Measurements from ENCODE around the gene KRT33B. TPM values are rescaled to one million over a fixed set of nuclear protein-coding genes. Genes with fewer than 3 reads are reported as not detected.

The KRT33B gene
- total and polyA plus RNA-seq, 10 of the 15 experiments (the other 5 are each of a cell fraction or from before 2014, with no cell fraction given): not detected

GRCh38 chr17:41387670-41388069, 18.1 kb upstream of the KRT33B start (continued):
- TF ChIP-seq MEF2A (IDR thresholded peaks at IDR 0.05; ENCODE audit: insufficient read depth, low read depth, low read length) (no peak), HSF1 (IDR thresholded peaks at IDR 0.05; ENCODE audit: low read depth, low read length) (no peak), SREBF2 (IDR thresholded peaks at IDR 0.05; ENCODE audit: low read length) (no peak), ZNF687 (IDR thresholded peaks at IDR 0.05) (no peak), TBL1XR1 (IDR thresholded peaks at IDR 0.05; ENCODE audit: low read depth, low read length) (no peak), SMAD1 (IDR thresholded peaks at IDR 0.05; ENCODE audit: low read depth, partially characterized antibody) (no peak), BCL11A (IDR thresholded peaks at IDR 0.05; ENCODE audit: low read depth, low read length) (no peak)

- TF ChIP-seq SRF (IDR thresholded peaks at IDR 0.05; ENCODE audit: low read depth in 2 of 2, low read length in 2 of 2): no peak
- no peak for TF ChIP-seq CHD2 (IDR thresholded peaks at IDR 0.05; ENCODE audit: borderline replicate concordance, low read depth, low read length)
- TF ChIP-seq POU2F2 (IDR thresholded peaks at IDR 0.05; ENCODE audit: borderline replicate concordance, low read depth, low read length): no peak
- no peak for TF ChIP-seq ASH2L (IDR thresholded peaks at IDR 0.05; ENCODE audit: borderline replicate concordance, low read depth)
- TF ChIP-seq SMARCA5 (IDR thresholded peaks at IDR 0.05): no peak
- no peak for TF ChIP-seq ZBED1 (IDR thresholded peaks at IDR 0.05; ENCODE audit: borderline replicate concordance)
- TF ChIP-seq ZNF384 (IDR thresholded peaks at IDR 0.05; ENCODE audit: borderline replicate concordance, low read depth, low read length): no peak
- TF ChIP-seq NR2C1 (IDR thresholded peaks at IDR 0.05): no peak
- Histone ChIP-seq H3K4me2 (ENCODE audit: control insufficient read depth, insufficient read depth) (no peak overlapping the region), H3K9ac (ENCODE audit: control insufficient read depth, insufficient read depth, low read length) (no peak overlapping the region), H4K20me1 (ENCODE audit: control insufficient read depth, insufficient read depth) (no peaks in the 10 kb centered on the region), H2AFZ (ENCODE audit: control insufficient read depth, low read depth, low read length) (no peak overlapping the region), H3K36me3 (ENCODE audit: control insufficient read depth in 2 of 2, insufficient read depth in 2 of 2, low read length in 1 of 2) (no peaks in the 10 kb centered on the region), H3K27me3 (replicated peaks in 1 of 2; ENCODE audit: control insufficient read depth in 2 of 2, insufficient read depth in 2 of 2, low read length in 1 of 2) (no peaks in the 10 kb centered on the region), H3K79me2 (ENCODE audit: control insufficient read depth, insufficient read depth, low read length) (no peaks in the 10 kb centered on the region), H3K9me3 (replicated peaks; ENCODE audit: control insufficient read depth, insufficient read depth, low read length) (no peaks in the 10 kb centered on the region; the same call in 2 of the 3 replicates), H3K27ac (ENCODE audit: control insufficient read depth, insufficient read depth) (no peak overlapping the region), H3K4me1 (ENCODE audit: control insufficient read depth, insufficient read depth, low read length) (no peaks in the 10 kb centered on the region), H3K4me3 (no peak overlapping the region)
- POLR2A ChIA-PET: no interaction called here
- BruUV-seq (replicated peaks): no TSS peak
- no peak for ATAC-seq
- FAIRE-seq: no peak
- SMC1A ChIA-PET (ENCODE audit: uncharacterized antibody, unreplicated experiment): no interaction called here
- RAD21 ChIA-PET (ENCODE audit: unreplicated experiment): no interaction called here
- in situ Hi-C loops (cut with MboI): no loop called here
- CTCF ChIA-PET: no interaction called here
- intact Hi-C loops (cut with micrococcal nuclease; ENCODE audit: unreplicated experiment): no loop called here
- 85% methylated on average over 1 of the region's 1 CpG for WGBS (ENCODE audit: insufficient coverage, insufficient replicate concordance, low lambda C conversion rate, missing lambda C conversion rate)
- DNase-seq (ENCODE audit: low read depth, low spot score): no peak
Measured at GRCh38 chr17:41386227-41386626, 16.6 kb upstream of the KRT33B start.

All from GM12878 (cell line).